ENCODE results near the gene S1PR2.

GRCh38 chr19:10274589-10274988 lies 43.5 kb upstream of the S1PR2 start:
- no peak for TF ChIP-seq CTCF (IDR thresholded peaks at IDR 0.05)
- no peak for TF ChIP-seq POLR2A (IDR thresholded peaks at IDR 0.05)
